GM12891 (cell line): ENCODE measurements around the gene TIAL1.
"Not testable (repeated sequence)": the region's sequence is repeated elsewhere in the genome, so short reads cannot be mapped to it uniquely, and the experiment has no call there.

ENCODE experiments used
- POLR2A ChIP-seq: IDR thresholded peaks from 2 replicates; pipeline ENCODE4 v1.6.1; 2011; ENCODE audit warnings: low read depth, low read length, control low read depth
- POLR2AphosphoS5 ChIP-seq: IDR thresholded peaks from 2 replicates; pipeline ENCODE4 v1.6.1; 2011; ENCODE audit warnings: low read depth, low read length, control low read depth
- SPI1 ChIP-seq: IDR thresholded peaks from 2 replicates; pipeline ENCODE4 v1.6.1; 2011; ENCODE audit warnings: low read depth, low read length, control low read depth
- TAF1 ChIP-seq: IDR thresholded peaks from 2 replicates; pipeline ENCODE4 v1.6.1; 2011; ENCODE audit warnings: low read depth, low read length, control low read depth

- TF ChIP-seq POLR2A, TAF1, SPI1, POLR2AphosphoS5: not testable (repeated sequence)
These were observed 64.0 kb downstream of the TIAL1 start for GRCh38 chr10:119532791-119533190.
